ENCODE measurements around the gene ABRACL.
"Not testable (repeated sequence)": the region's sequence is repeated elsewhere in the genome, so short reads cannot be mapped to it uniquely, and the experiment has no call there.

GRCh38 chr6:138992965-138993364 lies 35.6 kb upstream of the ABRACL start:
- TF ChIP-seq CTCF, POLR2A (IDR thresholded peaks at IDR 0.05): not testable (repeated sequence)

All from right lobe of liver (tissue), 4 donors.